Mesendoderm (in vitro differentiated cells): ENCODE results near the gene ATP8A2.

ENCODE experiments used
- DNase-seq: peaks from one replicate; pipeline ENCODE4 v3.0.0; 2013
- H2AK5ac ChIP-seq: 2 replicates; pipeline ENCODE4 v1.6.1; 2013; ENCODE audit warnings: low read length, inconsistent platforms
- H2BK120ac ChIP-seq: 2 replicates; pipeline ENCODE4 v1.6.1; 2013; ENCODE audit warnings: low read depth, mild to moderate bottlenecking, low read length, moderate library complexity, mixed read lengths
- H2BK15ac ChIP-seq: replicated peaks from 2 replicates; pipeline ENCODE4 v1.6.1; 2013; ENCODE audit warnings: low read depth, mild to moderate bottlenecking, moderate library complexity
- H2BK5ac ChIP-seq: 2 replicates; pipeline ENCODE4 v1.6.1; 2013; ENCODE audit warnings: low read length, inconsistent platforms
- H3K18ac ChIP-seq: 2 replicates; pipeline ENCODE4 v1.6.1; 2013; ENCODE audit warnings: mild to moderate bottlenecking, low read length, mixed read lengths
- H3K23ac ChIP-seq: one replicate; pipeline ENCODE4 v1.6.1; 2013; ENCODE audit warnings: low read length
- H3K27ac ChIP-seq: 2 replicates; pipeline ENCODE4 v1.5.1; 2013; ENCODE audit warnings: low read depth, mild to moderate bottlenecking, inconsistent platforms, low read length, moderate library complexity
- H3K27me3 ChIP-seq: 2 replicates; pipeline ENCODE4 v1.6.1; 2013; ENCODE audit warnings: low read length, control low read depth, mild to moderate bottlenecking, inconsistent platforms; ENCODE audit not compliant: insufficient read depth, poor library complexity
- H3K36me3 ChIP-seq: 2 replicates; pipeline ENCODE4 v1.6.1; 2013; ENCODE audit warnings: low read length, inconsistent platforms; ENCODE audit not compliant: control insufficient read depth, insufficient read depth
- H3K4ac ChIP-seq: one replicate; pipeline ENCODE4 v1.6.1; 2013; ENCODE audit warnings: low read depth, mild to moderate bottlenecking, low read length, moderate library complexity
- H3K4me1 ChIP-seq: 2 replicates; pipeline ENCODE4 v1.6.1; 2013; ENCODE audit warnings: low read depth, low read length, inconsistent platforms; ENCODE audit not compliant: control insufficient read depth
- H3K4me2 ChIP-seq: 2 replicates; pipeline ENCODE4 v1.6.1; 2013; ENCODE audit warnings: low read length
- H3K4me3 ChIP-seq: 2 replicates; pipeline ENCODE4 v1.5.1; 2013; ENCODE audit warnings: mild to moderate bottlenecking, low read length
- H3K56ac ChIP-seq: one replicate; pipeline ENCODE4 v1.6.1; 2013; ENCODE audit warnings: low read length
- H3K79me1 ChIP-seq: 2 replicates; pipeline ENCODE4 v1.6.1; 2013; ENCODE audit warnings: low read length, inconsistent platforms
- H3K79me2 ChIP-seq: 2 replicates; pipeline ENCODE4 v1.6.1; 2013; ENCODE audit warnings: mild to moderate bottlenecking, low read length; ENCODE audit not compliant: control insufficient read depth, insufficient read depth
- H3K9ac ChIP-seq: 2 replicates; pipeline ENCODE4 v1.6.1; 2013; ENCODE audit warnings: low read length, inconsistent platforms
- H4K5ac ChIP-seq: one replicate; pipeline ENCODE4 v1.6.1; 2013; ENCODE audit warnings: low read length
- H4K8ac ChIP-seq: one replicate; pipeline ENCODE4 v1.6.1; 2013; ENCODE audit warnings: low read depth, mild to moderate bottlenecking, control low read depth, low read length, moderate library complexity
- WGBS: extraction: QIAGEN DNeasy Blood & Tissue Kit; methylation state at CpG from one replicate; pipeline ENCODE4 v1.1.7; 2013; ENCODE audit warnings: low lambda C conversion rate, missing lambda C conversion rate; ENCODE audit not compliant: insufficient coverage; ENCODE audit errors: extremely low coverage; 5-methylcytosine and 5-hydroxymethylcytosine counted together

Gene ATP8A2

DNA sequence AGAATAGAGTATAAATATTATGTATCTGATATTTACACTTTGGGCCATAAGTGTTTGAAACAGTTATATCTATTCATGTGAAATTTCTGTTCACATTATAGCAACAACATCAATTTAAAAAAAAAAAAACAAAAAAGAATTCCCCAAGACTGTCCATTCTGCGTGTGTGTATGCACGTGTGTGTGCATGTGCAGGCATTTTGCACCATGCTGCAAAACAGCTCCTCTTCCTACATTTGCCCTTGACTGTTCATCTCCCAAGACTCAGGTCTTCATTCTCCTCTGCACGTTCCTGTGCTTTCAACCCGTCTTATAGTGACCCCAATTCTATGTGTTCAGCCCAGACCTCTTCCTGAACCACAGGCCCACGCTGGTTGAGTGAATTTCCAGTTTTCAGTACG is 530.7 kb downstream of the ATP8A2 start:
- WGBS = no CpG with 5 or more reads among the region's 6 CpGs
- Histone ChIP-seq H3K18ac (no peak overlapping the region), H3K56ac (no peak overlapping the region), H3K27me3 (no peaks in the 10 kb centered on the region), H3K79me1 (no peaks in the 10 kb centered on the region), H3K36me3 (no peaks in the 10 kb centered on the region), H3K4me1 (no peaks in the 10 kb centered on the region), H2BK5ac (no peak overlapping the region), H2AK5ac (no peak overlapping the region), H3K27ac (no peak overlapping the region), H3K23ac (no peak overlapping the region), H4K8ac (no peak overlapping the region), H3K4me3 (no peak overlapping the region), H3K9ac (no peak overlapping the region), H3K4ac (no peak overlapping the region), H2BK120ac (no peak overlapping the region), H3K79me2 (no peaks in the 10 kb centered on the region), H2BK15ac (no peak overlapping the region), H4K5ac (no peak overlapping the region), H3K4me2 (no peak overlapping the region)
- no peak for DNase-seq

- Histone ChIP-seq H3K36me3 (no peaks in the 10 kb centered on the region), H3K4me3 (no peak overlapping the region), H3K4me1 (no peaks in the 10 kb centered on the region), H3K18ac (no peak overlapping the region), H3K4ac (no peak overlapping the region), H3K9ac (no peak overlapping the region), H2AK5ac (no peak overlapping the region), H2BK120ac (no peak overlapping the region), H3K79me2 (no peaks in the 10 kb centered on the region), H4K5ac (no peak overlapping the region), H2BK15ac (no peak overlapping the region), H3K27ac (no peak overlapping the region), H4K8ac (no peak overlapping the region), H3K56ac (no peak overlapping the region), H3K27me3 (no peaks in the 10 kb centered on the region), H3K23ac (no peak overlapping the region), H2BK5ac (no peak overlapping the region), H3K79me1 (no peaks in the 10 kb centered on the region), H3K4me2 (no peak overlapping the region)
- DNase-seq = no peak
- WGBS = no CpG with 5 or more reads among the region's 11 CpGs
These were observed 531.1 kb downstream of the ATP8A2 start for GRCh38 chr13:25902891-25903341.

DNA sequence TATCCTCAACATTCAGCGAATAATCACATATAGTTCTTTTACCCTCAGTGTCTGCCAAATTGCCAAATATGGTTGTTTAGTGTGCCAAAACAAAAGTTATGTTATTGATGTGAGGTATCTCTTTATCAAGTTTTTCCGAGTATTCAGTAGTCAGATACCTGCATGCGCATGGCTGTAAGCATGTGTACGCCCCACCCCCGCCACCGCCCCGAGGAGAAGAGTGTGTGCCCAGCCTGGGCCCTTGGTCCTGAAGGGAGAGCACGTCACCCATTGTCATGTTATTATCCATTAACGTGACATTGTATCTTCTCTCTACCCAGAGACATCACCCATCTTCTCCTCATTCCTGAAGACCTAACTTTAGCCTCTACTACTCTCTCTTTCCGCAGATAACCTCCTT is 533.1 kb downstream of the ATP8A2 start:
- Histone ChIP-seq H3K27me3 (no peaks in the 10 kb centered on the region), H3K4ac (no peak overlapping the region), H4K5ac (no peak overlapping the region), H4K8ac (no peak overlapping the region), H3K56ac (no peak overlapping the region), H3K4me2 (no peak overlapping the region), H3K36me3 (no peaks in the 10 kb centered on the region), H2AK5ac (no peak overlapping the region), H3K9ac (no peak overlapping the region), H3K27ac (no peak overlapping the region), H3K79me2 (no peaks in the 10 kb centered on the region), H3K23ac (no peak overlapping the region), H2BK15ac (no peak overlapping the region), H3K79me1 (no peaks in the 10 kb centered on the region), H2BK120ac (no peak overlapping the region), H2BK5ac (no peak overlapping the region), H3K18ac (no peak overlapping the region), H3K4me3 (no peak overlapping the region), H3K4me1 (peaks cover under 1% of the 10 kb centered on the region)
- no peak for DNase-seq
- no CpG with 5 or more reads among the region's 10 CpGs for WGBS

GRCh38 chr13:25905611-25906010 is 533.8 kb downstream of the ATP8A2 start:
- no peak overlapping the region for H2BK5ac ChIP-seq
- H2BK15ac ChIP-seq = no peak overlapping the region
- H3K18ac ChIP-seq = no peak overlapping the region
- H4K8ac ChIP-seq = no peak overlapping the region
- H3K4me2 ChIP-seq = no peak overlapping the region
- no peak overlapping the region for H2AK5ac ChIP-seq
- no CpG with 5 or more reads among the region's 5 CpGs for WGBS
- H2BK120ac ChIP-seq = no peak overlapping the region
- no peaks in the 10 kb centered on the region for H3K79me1 ChIP-seq
- no peak overlapping the region for H4K5ac ChIP-seq
- no peak overlapping the region for H3K9ac ChIP-seq
- no peak overlapping the region for H3K4me3 ChIP-seq
- no peak overlapping the region for H3K4ac ChIP-seq
- peak; percentile 21 for DNase-seq
- H3K36me3 ChIP-seq = no peaks in the 10 kb centered on the region
- no peak overlapping the region for H3K56ac ChIP-seq
- H3K27ac ChIP-seq = no peak overlapping the region
- peaks cover 4% of the 10 kb centered on the region for H3K4me1 ChIP-seq
- no peaks in the 10 kb centered on the region for H3K27me3 ChIP-seq
- H3K79me2 ChIP-seq = no peaks in the 10 kb centered on the region
- no peak overlapping the region for H3K23ac ChIP-seq

DNA sequence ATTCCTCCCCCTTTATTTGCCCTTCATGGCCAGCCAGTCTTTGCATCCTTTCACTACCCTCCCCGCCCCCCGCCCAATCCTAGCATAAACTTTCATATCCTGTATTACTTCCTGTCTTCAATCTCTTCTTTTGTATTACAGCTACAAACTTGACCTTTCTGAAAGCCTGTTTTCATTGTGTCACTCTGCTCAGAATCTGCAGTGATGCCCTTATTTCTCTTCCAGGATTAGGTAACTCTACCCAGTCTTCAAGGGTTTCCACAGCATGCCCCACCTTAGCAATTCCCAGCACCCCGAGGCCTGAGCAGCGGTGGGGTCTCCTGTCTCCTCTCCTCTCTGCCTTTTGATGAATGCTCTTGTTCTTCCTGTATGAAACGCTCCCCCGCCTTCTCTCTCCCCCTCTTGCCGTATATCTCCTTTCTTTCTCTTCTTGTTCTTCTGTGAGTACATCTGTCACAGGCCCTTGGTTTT is 534.5 kb downstream of the ATP8A2 start:
- no peak overlapping the region for H4K8ac ChIP-seq
- H3K9ac ChIP-seq = no peak overlapping the region
- H3K56ac ChIP-seq = no peak overlapping the region
- no peaks in the 10 kb centered on the region for H3K79me2 ChIP-seq
- peaks cover 4% of the 10 kb centered on the region for H3K4me1 ChIP-seq
- H3K27ac ChIP-seq = no peak overlapping the region
- H3K23ac ChIP-seq = no peak overlapping the region
- H3K36me3 ChIP-seq = no peaks in the 10 kb centered on the region
- no peaks in the 10 kb centered on the region for H3K79me1 ChIP-seq
- no peak overlapping the region for H3K4me2 ChIP-seq
- H3K18ac ChIP-seq = no peak overlapping the region
- H4K5ac ChIP-seq = no peak overlapping the region
- H2AK5ac ChIP-seq = no peak overlapping the region
- no peak overlapping the region for H2BK15ac ChIP-seq
- H2BK120ac ChIP-seq = no peak overlapping the region
- no peak overlapping the region for H3K4ac ChIP-seq
- no peak overlapping the region for H3K4me3 ChIP-seq
- no peak for DNase-seq
- no peaks in the 10 kb centered on the region for H3K27me3 ChIP-seq
- no CpG with 5 or more reads among the region's 7 CpGs for WGBS
- no peak overlapping the region for H2BK5ac ChIP-seq

GRCh38 chr13:25908366-25908765 is 536.6 kb downstream of the ATP8A2 start:
- no peak overlapping the region for H3K4ac ChIP-seq
- H3K4me1 ChIP-seq = peaks cover 5% of the 10 kb centered on the region
- no peak overlapping the region for H2BK15ac ChIP-seq
- H3K79me1 ChIP-seq = no peaks in the 10 kb centered on the region
- no peak overlapping the region for H4K8ac ChIP-seq
- H3K4me2 ChIP-seq = no peak overlapping the region
- H3K56ac ChIP-seq = no peak overlapping the region
- no peak overlapping the region for H4K5ac ChIP-seq
- H3K9ac ChIP-seq = no peak overlapping the region
- H3K79me2 ChIP-seq = no peaks in the 10 kb centered on the region
- no peaks in the 10 kb centered on the region for H3K27me3 ChIP-seq
- peak overlapping the region; percentile 26 for H2AK5ac ChIP-seq
- H3K27ac ChIP-seq = no peak overlapping the region
- DNase-seq = peak; percentile 36
- H3K4me3 ChIP-seq = no peak overlapping the region
- no CpG with 5 or more reads among the region's 4 CpGs for WGBS
- H3K23ac ChIP-seq = no peak overlapping the region
- H2BK5ac ChIP-seq = no peak overlapping the region
- no peak overlapping the region for H3K18ac ChIP-seq
- no peak overlapping the region for H2BK120ac ChIP-seq
- no peaks in the 10 kb centered on the region for H3K36me3 ChIP-seq
